H9 (cell line): Measurements from ENCODE around the gene FDX2. TPM values are rescaled to one million over a fixed set of nuclear protein-coding genes. Genes with fewer than 3 reads are reported as not detected.
A peak's percentile ranks its signal among the peaks of the same experiment; 100 is the strongest.

Experiments
- DNase-seq: peaks from one replicate; pipeline ENCODE4 v3.0.0-alpha.2; 2017
- H2AFZ ChIP-seq: one replicate; pipeline ENCODE4 v1.6.1; 2013; ENCODE audit warnings: mild to moderate bottlenecking, low read length, control low read depth, moderate library complexity
- H2AK5ac ChIP-seq: 2 replicates; pipeline ENCODE4 v1.6.1; 2013; ENCODE audit warnings: low read length, control low read depth, mixed read lengths; ENCODE audit not compliant: insufficient read length
- H2BK120ac ChIP-seq: one replicate; pipeline ENCODE4 v1.6.1; 2013; ENCODE audit warnings: low read depth, mild to moderate bottlenecking, low read length, control low read depth, inconsistent platforms; ENCODE audit not compliant: poor library complexity, severe bottlenecking
- H2BK12ac ChIP-seq: 2 replicates; pipeline ENCODE4 v1.6.1; 2013; ENCODE audit warnings: low read length, control low read depth, mixed read lengths, low read depth; ENCODE audit not compliant: insufficient read length
- H2BK15ac ChIP-seq: 2 replicates; pipeline ENCODE4 v1.6.1; 2013; ENCODE audit warnings: low read depth, low read length, control low read depth
- H2BK20ac ChIP-seq: one replicate; pipeline ENCODE4 v1.6.1; 2013; ENCODE audit warnings: low read depth, mild to moderate bottlenecking, low read length, control low read depth, inconsistent platforms; ENCODE audit not compliant: poor library complexity, severe bottlenecking
- H2BK5ac ChIP-seq: 2 replicates; pipeline ENCODE4 v1.6.1; 2013; ENCODE audit warnings: low read length, control low read depth, mixed read lengths; ENCODE audit not compliant: insufficient read length
- H3K14ac ChIP-seq: 2 replicates; pipeline ENCODE4 v1.6.1; 2013; ENCODE audit warnings: low read length, control low read depth; ENCODE audit not compliant: insufficient read depth
- H3K18ac ChIP-seq: 2 replicates; pipeline ENCODE4 v1.6.1; 2013; ENCODE audit warnings: low read depth, mild to moderate bottlenecking, mixed read lengths, low read length, control low read depth; ENCODE audit not compliant: insufficient read length
- H3K23ac ChIP-seq: 2 replicates; pipeline ENCODE4 v1.6.1; 2013; ENCODE audit warnings: low read length, control low read depth, mixed read lengths, low read depth; ENCODE audit not compliant: insufficient read length
- H3K23me2 ChIP-seq: 2 replicates; pipeline ENCODE4 v1.6.1; 2013; ENCODE audit warnings: low read depth, mild to moderate bottlenecking, mixed read lengths, low read length, control low read depth; ENCODE audit not compliant: insufficient read length, poor library complexity, severe bottlenecking
- H3K27ac ChIP-seq: 2 replicates; pipeline ENCODE4 v1.5.1; 2013; ENCODE audit warnings: low read length, control low read depth, mixed read lengths, low read depth; ENCODE audit not compliant: insufficient read length
- H3K27me3 ChIP-seq: 2 replicates; pipeline ENCODE4 v1.6.1; 2013; ENCODE audit warnings: low read length, control low read depth, inconsistent platforms; ENCODE audit not compliant: insufficient read depth
- H3K4ac ChIP-seq: 2 replicates; pipeline ENCODE4 v1.6.1; 2013; ENCODE audit warnings: low read depth, mild to moderate bottlenecking, control low read depth, inconsistent platforms, low read length, moderate library complexity
- H3K4me1 ChIP-seq: 2 replicates; pipeline ENCODE4 v1.6.1; 2013; ENCODE audit warnings: low read length, control low read depth, inconsistent platforms; ENCODE audit not compliant: insufficient read depth
- H3K4me2 ChIP-seq: 2 replicates; pipeline ENCODE4 v1.6.1; 2013; ENCODE audit warnings: low read length, control low read depth, mixed read lengths; ENCODE audit not compliant: insufficient read length, insufficient read depth
- H3K56ac ChIP-seq: 2 replicates; pipeline ENCODE4 v1.6.1; 2013; ENCODE audit warnings: low read depth, mild to moderate bottlenecking, mixed read lengths, low read length, control low read depth; ENCODE audit not compliant: insufficient read length
- H3K79me1 ChIP-seq: 2 replicates; pipeline ENCODE4 v1.6.1; 2013; ENCODE audit warnings: low read depth, mild to moderate bottlenecking, moderate library complexity, low read length, control low read depth, inconsistent platforms; ENCODE audit not compliant: insufficient read depth, poor library complexity, severe bottlenecking
- H3K79me2 ChIP-seq: 2 replicates; pipeline ENCODE4 v1.6.1; 2013; ENCODE audit warnings: low read length, control low read depth, inconsistent platforms; ENCODE audit not compliant: insufficient read depth
- H3K9ac ChIP-seq: 2 replicates; pipeline ENCODE4 v1.6.1; 2013; ENCODE audit warnings: low read length, control low read depth, mixed read lengths; ENCODE audit not compliant: insufficient read length; ENCODE audit errors: extremely low read depth
- H3K9me3 ChIP-seq: one replicate; pipeline ENCODE4 v1.6.1; 2013; ENCODE audit warnings: low read depth, low read length, inconsistent platforms; ENCODE audit not compliant: control insufficient read depth
- H3T11ph ChIP-seq: one replicate; pipeline ENCODE4 v1.6.1; 2013; ENCODE audit warnings: mild to moderate bottlenecking, low read length, control low read depth, inconsistent platforms
- H4K20me1 ChIP-seq: one replicate; pipeline ENCODE4 v1.6.1; 2013; ENCODE audit not compliant: control insufficient read depth, insufficient read length, insufficient read depth
- H4K5ac ChIP-seq: 2 replicates; pipeline ENCODE4 v1.6.1; 2013; ENCODE audit warnings: low read depth, mild to moderate bottlenecking, mixed read lengths, low read length, control low read depth; ENCODE audit not compliant: insufficient read length
- H4K8ac ChIP-seq: replicated peaks from 2 replicates; pipeline ENCODE4 v1.6.1; 2013; ENCODE audit warnings: low read length, control low read depth, mixed read lengths, low read depth; ENCODE audit not compliant: insufficient read length
- H4K91ac ChIP-seq: 2 replicates; pipeline ENCODE4 v1.6.1; 2013; ENCODE audit warnings: low read depth, mild to moderate bottlenecking, moderate library complexity, mixed read lengths, low read length, control low read depth; ENCODE audit not compliant: insufficient read length
- H3K27ac Mint-ChIP-seq, 3 experiments: 2 replicates in 2 of 3; 3 replicates in 1 of 3; pipeline ENCODE4 v1.8.0; 2020 to 2021; ENCODE audit warnings: mixed read lengths in 3 of 3, mild to moderate bottlenecking in 1 of 3, moderate library complexity in 1 of 3
- H3K27me3 Mint-ChIP-seq: 2 replicates; pipeline ENCODE4 v1.8.0; 2021; ENCODE audit warnings: low read depth, mild to moderate bottlenecking, moderate library complexity, mixed read lengths
- H3K36me3 Mint-ChIP-seq, 3 experiments: 2 replicates in 2 of 3; 3 replicates in 1 of 3; pipeline ENCODE4 v1.8.0; 2020 to 2021; ENCODE audit warnings: low read depth in 3 of 3, mixed read lengths in 3 of 3; ENCODE audit not compliant: insufficient read depth in 1 of 3
- H3K4me1 Mint-ChIP-seq, 2 experiments: 2 replicates each; pipeline ENCODE4 v1.8.0; 2020; ENCODE audit warnings: mixed read lengths in 2 of 2
- H3K4me3 Mint-ChIP-seq, 2 experiments: 2 replicates in 1 of 2; 3 replicates in 1 of 2; pipeline ENCODE4 v1.8.0; 2020 to 2021; ENCODE audit warnings: mild to moderate bottlenecking in 2 of 2, mixed read lengths in 2 of 2, moderate library complexity in 1 of 2
- H3K9me3 Mint-ChIP-seq, 2 experiments: 2 replicates in 1 of 2; 3 replicates in 1 of 2; pipeline ENCODE4 v1.8.0; 2020; ENCODE audit warnings: mild to moderate bottlenecking in 2 of 2, mixed read lengths in 2 of 2, moderate library complexity in 1 of 2
- CTCF ChIP-seq: fragments of 200-600 bp; sonication (generic); conservative IDR thresholded peaks from 3 replicates; pipeline ENCODE4 v1.8.0; 2021; ENCODE audit warnings: antibody characterized with exemption, mild to moderate bottlenecking
- WGBS: extraction: QIAGEN DNeasy Blood & Tissue Kit; methylation state at CpG from one replicate; pipeline ENCODE4 v1.1.7; 2013; ENCODE audit warnings: missing lambda C conversion rate, low lambda C conversion rate, mixed read lengths; ENCODE audit not compliant: insufficient read length; ENCODE audit errors: extremely low coverage; 5-methylcytosine and 5-hydroxymethylcytosine counted together
- total RNA-seq: library from RNA; stranded (reverse); gene quantifications from 2 replicates; pipeline ENCODE4 v1.2.1, GENCODE V29; 2021

FDX2 gene
- total RNA-seq, 1 experiment from 2014 or later, result 27.7 TPM

- H3K4me1 ChIP-seq, result peaks cover 6% of the 10 kb centered on the region; the same call in 1 of the 2 replicates
- H3K4me1 Mint-ChIP-seq, result peaks cover 32% of the 10 kb centered on the region in 2 experiments
- no peak overlapping the region for H3K14ac ChIP-seq
- H3K36me3 Mint-ChIP-seq, result peaks cover 4 to 20% (median 8%) of the 10 kb centered on the region in 3 experiments; a peak in 6 of 7 replicates
- H3K27ac Mint-ChIP-seq, result peak overlapping the region in 1 of 3 experiments; percentile 28; a peak in 1 of 7 replicates
- TF ChIP-seq CTCF, result peak; percentile 29; the same call in 2 of the 3 replicates
- H3K23me2 ChIP-seq, result peaks cover 24% of the 10 kb centered on the region
- peak overlapping the region; percentile 95 to 96 for H3K4me3 Mint-ChIP-seq
- no peak overlapping the region for H2BK20ac ChIP-seq
- WGBS, result no CpG with 5 or more reads among the region's 59 CpGs
- H3K9me3 Mint-ChIP-seq, result no peaks in the 10 kb centered on the region; a peak in 2 of 5 replicates
- H2BK15ac ChIP-seq, result no peak overlapping the region
- no peak overlapping the region for H3K56ac ChIP-seq
- H3K9me3 ChIP-seq, result no peaks in the 10 kb centered on the region
- no peak overlapping the region for H2AK5ac ChIP-seq
- no peaks in the 10 kb centered on the region; the same call in 1 of the 2 replicates for H3K27me3 Mint-ChIP-seq
- no peak overlapping the region for H2BK5ac ChIP-seq
- H3K79me2 ChIP-seq, result peaks cover 8% of the 10 kb centered on the region; the same call in 1 of the 2 replicates
- no peak overlapping the region for H3K4ac ChIP-seq
- H3K23ac ChIP-seq, result no peak overlapping the region
- H3K27me3 ChIP-seq, result no peaks in the 10 kb centered on the region; the same call in 1 of the 2 replicates
- no peak overlapping the region for H3K9ac ChIP-seq
- H3K18ac ChIP-seq, result no peak overlapping the region
- no peak overlapping the region for H3T11ph ChIP-seq
- DNase-seq, result peak; percentile 95
- peak overlapping the region; percentile 91 for H3K4me2 ChIP-seq
- no peak overlapping the region for H4K5ac ChIP-seq
- H4K8ac ChIP-seq, result no peak overlapping the region
- no peaks in the 10 kb centered on the region for H4K20me1 ChIP-seq
- no peak overlapping the region for H4K91ac ChIP-seq
- no peak overlapping the region for H2BK120ac ChIP-seq
- H3K79me1 ChIP-seq, result peaks cover 4% of the 10 kb centered on the region
- no peak overlapping the region for H2BK12ac ChIP-seq
- H3K27ac ChIP-seq, result no peak overlapping the region
- H2AFZ ChIP-seq, result no peak overlapping the region
Observed at GRCh38 chr19:10334588-10335351, 19.0 kb upstream of the FDX2 start.
